Activated CD4-positive, alpha-beta memory T cell treated with anti-CD3 and anti-CD28 coated beads, Interleukin-2, amount 10 ng/mL, durations not matched to agents 7 days and 5 days (primary cell): ENCODE data around the gene OR11L1. TPM values are rescaled to one million over a fixed set of nuclear protein-coding genes. Genes with fewer than 3 reads are reported as not detected.

ENCODE experiments used
- CTCF ChIA-PET: fragments of 350-600 bp; sonication (Branson Sonifier 250); formaldehyde crosslinking; loops from one replicate; lab custom pipeline; 2021; ENCODE audit warnings: antibody characterized with exemption, inconsistent platforms; lab: Charles Lee
- POLR2A ChIA-PET: fragments of 350-600 bp; sonication (Branson Sonifier 250); formaldehyde crosslinking; loops from one replicate; lab custom pipeline; 2021; ENCODE audit warnings: antibody characterized with exemption; lab: Charles Lee
- DNase-seq: peaks from one replicate; pipeline ENCODE4 v3.0.0-alpha.2; 2020
- H3K27ac Mint-ChIP-seq: one replicate; pipeline ENCODE4 v1.8.0; 2021; ENCODE audit warnings: mild to moderate bottlenecking, mixed read lengths
- H3K27me3 Mint-ChIP-seq: one replicate; pipeline ENCODE4 v1.8.0; 2021; ENCODE audit warnings: mixed read lengths
- H3K36me3 Mint-ChIP-seq: one replicate; pipeline ENCODE4 v1.8.0; 2021; ENCODE audit warnings: low read depth, mixed read lengths
- H3K4me1 Mint-ChIP-seq: one replicate; pipeline ENCODE4 v1.8.0; 2021; ENCODE audit warnings: mixed read lengths
- H3K4me3 Mint-ChIP-seq: one replicate; pipeline ENCODE4 v1.8.0; 2021; ENCODE audit warnings: mild to moderate bottlenecking, mixed read lengths
- H3K9me3 Mint-ChIP-seq: one replicate; pipeline ENCODE4 v1.8.0; 2021; ENCODE audit warnings: mixed read lengths
- total RNA-seq, 2 experiments: library from RNA; stranded (reverse); gene quantifications; one replicate each; pipeline ENCODE4 v1.2.3, GENCODE V29; 2021

OR11L1 gene
- not detected for total RNA-seq

GRCh38 chr1:247841796-247842195 is at the start of gene OR11L1:
TSS of gene OR11L1 (minus strand) at chr1:247841896. CDS start at chr1:247841896, 0 bp downstream.
- Mint-ChIP-seq H3K4me3 (no peak within 1 kb of the TSS), H3K27ac (no peak within 1 kb of the TSS), H3K9me3 (no peaks in the 10 kb centered on the region), H3K36me3 (no peaks in the 10 kb centered on the region), H3K4me1 (no peaks in the 10 kb centered on the region), H3K27me3 (no peaks in the 10 kb centered on the region)
- DNase-seq: no peak
- ChIA-PET CTCF (no interaction called here), POLR2A (no interaction called here)

- H3K9me3 Mint-ChIP-seq: no peaks in the 10 kb centered on the region
- H3K27me3 Mint-ChIP-seq: no peaks in the 10 kb centered on the region
- H3K4me3 Mint-ChIP-seq: no peak overlapping the region
- ChIA-PET POLR2A (no interaction called here), CTCF (no interaction called here)
- DNase-seq: no peak
- no peak overlapping the region for H3K27ac Mint-ChIP-seq
- no peaks in the 10 kb centered on the region for H3K4me1 Mint-ChIP-seq
- no peaks in the 10 kb centered on the region for H3K36me3 Mint-ChIP-seq
These were observed 43.2 kb upstream of the OR11L1 start for GRCh38 chr1:247884797-247885413.

- ChIA-PET CTCF (no interaction called here), POLR2A (no interaction called here)
- no peaks in the 10 kb centered on the region for H3K9me3 Mint-ChIP-seq
These were observed 41.6 kb upstream of the OR11L1 start for GRCh38 chr1:247883346-247883745.

DNA sequence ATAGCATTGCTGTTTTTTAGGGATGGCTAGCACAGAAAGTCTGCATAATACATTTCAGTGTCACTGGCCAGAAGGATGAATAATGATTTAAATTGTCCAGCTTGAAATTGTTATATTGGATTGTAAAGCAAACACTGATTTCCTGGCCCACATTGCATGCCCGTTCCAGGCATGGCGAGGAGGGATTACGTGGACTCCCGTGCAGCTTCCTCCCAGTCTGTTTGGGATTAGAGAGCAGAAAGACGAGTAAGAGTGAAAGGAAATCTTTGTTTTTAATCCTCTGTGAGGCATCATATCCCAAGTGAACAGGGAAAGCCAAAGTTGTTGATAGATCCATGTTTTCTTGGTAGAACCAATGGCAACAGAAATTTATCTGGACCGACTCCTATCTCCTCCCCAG is 23.7 kb upstream of the OR11L1 start:
- no peaks in the 10 kb centered on the region for H3K36me3 Mint-ChIP-seq
- peaks cover 3% of the 10 kb centered on the region for H3K9me3 Mint-ChIP-seq
- ChIA-PET POLR2A (no interaction called here), CTCF (no interaction called here)
- no peak overlapping the region for H3K4me3 Mint-ChIP-seq
- H3K27me3 Mint-ChIP-seq: no peaks in the 10 kb centered on the region
- H3K4me1 Mint-ChIP-seq: no peaks in the 10 kb centered on the region
- H3K27ac Mint-ChIP-seq: no peak overlapping the region
- DNase-seq: no peak

More at GRCh38 chr1:247883346-247883745, 41.6 kb upstream of the OR11L1 start:
- DNase-seq: no peak
- H3K36me3 Mint-ChIP-seq: no peaks in the 10 kb centered on the region
- H3K27me3 Mint-ChIP-seq: no peaks in the 10 kb centered on the region
- no peak overlapping the region for H3K27ac Mint-ChIP-seq
- no peaks in the 10 kb centered on the region for H3K4me1 Mint-ChIP-seq
- no peak overlapping the region for H3K4me3 Mint-ChIP-seq

DNA sequence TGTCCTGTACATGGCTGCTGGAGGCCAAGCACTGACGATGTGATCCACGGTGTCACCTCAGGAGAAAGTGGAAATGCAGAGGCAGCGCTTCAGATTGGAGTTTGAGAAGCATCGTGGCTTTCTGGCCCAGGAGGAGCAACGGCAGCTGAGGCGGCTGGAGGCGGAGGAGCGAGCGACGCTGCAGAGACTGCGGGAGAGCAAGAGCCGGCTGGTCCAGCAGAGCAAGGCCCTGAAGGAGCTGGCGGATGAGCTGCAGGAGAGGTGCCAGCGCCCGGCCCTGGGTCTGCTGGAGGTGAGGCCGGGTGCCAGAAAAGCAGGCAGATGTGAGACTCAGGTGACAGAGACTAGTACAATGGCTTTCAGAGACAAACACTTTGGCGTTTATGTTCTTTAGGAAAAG is 22.9 kb upstream of the OR11L1 start:
- no peaks in the 10 kb centered on the region for H3K36me3 Mint-ChIP-seq
- CTCF ChIA-PET: no interaction called here

DNA sequence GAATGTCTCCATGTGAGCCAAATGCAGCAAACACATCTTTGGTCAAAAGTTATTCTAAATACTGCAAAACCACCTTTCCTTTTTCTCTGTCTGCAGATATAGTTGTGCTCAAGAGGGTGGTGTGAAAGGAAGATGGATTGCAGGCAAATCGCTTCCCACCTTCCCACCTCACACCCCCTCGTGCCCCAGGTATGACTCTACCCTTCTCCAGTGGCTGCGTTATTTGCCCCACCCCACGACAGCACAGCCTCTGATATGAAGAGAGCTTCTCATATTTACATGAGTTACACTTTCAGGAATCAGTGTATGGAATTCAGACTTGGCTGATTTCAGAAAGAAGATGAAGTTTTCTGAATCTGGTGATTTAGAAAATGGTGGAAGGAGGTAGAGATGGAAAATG is 21.1 kb upstream of the OR11L1 start:
- Mint-ChIP-seq H3K9me3 (no peaks in the 10 kb centered on the region), H3K4me1 (peaks cover 6% of the 10 kb centered on the region), H3K4me3 (no peak overlapping the region), H3K27ac (no peak overlapping the region), H3K36me3 (no peaks in the 10 kb centered on the region), H3K27me3 (peaks cover 8% of the 10 kb centered on the region)
- CTCF ChIA-PET: no interaction called here
- POLR2A ChIA-PET: no interaction called here
- DNase-seq: no peak

More for the DNA sequence above, 22.9 kb upstream of the OR11L1 start:
- H3K27ac Mint-ChIP-seq: no peak overlapping the region
- POLR2A ChIA-PET: no interaction called here
- no peak overlapping the region for H3K4me3 Mint-ChIP-seq
- H3K27me3 Mint-ChIP-seq: no peaks in the 10 kb centered on the region
- no peak for DNase-seq
- H3K4me1 Mint-ChIP-seq: no peaks in the 10 kb centered on the region
- H3K9me3 Mint-ChIP-seq: peaks cover 1% of the 10 kb centered on the region

DNA sequence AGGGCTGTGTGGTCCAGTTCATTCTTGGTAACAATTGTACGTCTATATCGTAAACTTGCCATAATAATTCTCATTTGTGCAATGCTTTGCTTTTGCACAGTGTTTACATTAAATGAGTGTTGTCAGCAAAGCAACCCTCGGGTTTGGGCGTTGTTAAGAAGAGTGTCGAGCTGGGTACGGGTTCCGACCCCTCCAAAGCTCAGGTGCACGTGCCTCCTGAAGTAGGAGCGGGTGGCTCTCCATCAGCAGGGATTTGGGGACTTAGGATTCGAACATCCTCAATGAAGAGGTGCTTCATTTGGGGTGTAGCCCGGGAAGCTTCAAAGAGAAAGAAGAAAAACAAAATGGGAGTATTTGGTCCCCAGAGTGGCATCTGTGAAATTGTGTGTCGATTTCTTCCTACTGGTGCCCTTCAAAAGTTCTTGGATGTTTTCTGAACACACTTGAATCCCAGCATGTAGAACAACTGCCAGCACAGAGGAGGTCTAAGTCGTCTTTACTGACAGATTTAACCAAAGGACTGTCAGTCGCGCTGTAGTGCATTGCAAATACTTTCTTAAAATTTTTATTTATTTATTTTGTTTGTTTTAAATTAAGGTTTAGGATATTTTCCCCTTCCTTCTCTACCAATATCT is 16.4 kb upstream of the OR11L1 start:
- DNase-seq: no peak
- peaks cover 24% of the 10 kb centered on the region for H3K27me3 Mint-ChIP-seq
- peaks cover 11% of the 10 kb centered on the region for H3K4me1 Mint-ChIP-seq
- H3K36me3 Mint-ChIP-seq: no peaks in the 10 kb centered on the region
- no peak overlapping the region for H3K27ac Mint-ChIP-seq
- H3K4me3 Mint-ChIP-seq: peak overlapping the region; percentile 73
- CTCF ChIA-PET: no interaction called here
- POLR2A ChIA-PET: no interaction called here
- H3K9me3 Mint-ChIP-seq: no peaks in the 10 kb centered on the region

DNA sequence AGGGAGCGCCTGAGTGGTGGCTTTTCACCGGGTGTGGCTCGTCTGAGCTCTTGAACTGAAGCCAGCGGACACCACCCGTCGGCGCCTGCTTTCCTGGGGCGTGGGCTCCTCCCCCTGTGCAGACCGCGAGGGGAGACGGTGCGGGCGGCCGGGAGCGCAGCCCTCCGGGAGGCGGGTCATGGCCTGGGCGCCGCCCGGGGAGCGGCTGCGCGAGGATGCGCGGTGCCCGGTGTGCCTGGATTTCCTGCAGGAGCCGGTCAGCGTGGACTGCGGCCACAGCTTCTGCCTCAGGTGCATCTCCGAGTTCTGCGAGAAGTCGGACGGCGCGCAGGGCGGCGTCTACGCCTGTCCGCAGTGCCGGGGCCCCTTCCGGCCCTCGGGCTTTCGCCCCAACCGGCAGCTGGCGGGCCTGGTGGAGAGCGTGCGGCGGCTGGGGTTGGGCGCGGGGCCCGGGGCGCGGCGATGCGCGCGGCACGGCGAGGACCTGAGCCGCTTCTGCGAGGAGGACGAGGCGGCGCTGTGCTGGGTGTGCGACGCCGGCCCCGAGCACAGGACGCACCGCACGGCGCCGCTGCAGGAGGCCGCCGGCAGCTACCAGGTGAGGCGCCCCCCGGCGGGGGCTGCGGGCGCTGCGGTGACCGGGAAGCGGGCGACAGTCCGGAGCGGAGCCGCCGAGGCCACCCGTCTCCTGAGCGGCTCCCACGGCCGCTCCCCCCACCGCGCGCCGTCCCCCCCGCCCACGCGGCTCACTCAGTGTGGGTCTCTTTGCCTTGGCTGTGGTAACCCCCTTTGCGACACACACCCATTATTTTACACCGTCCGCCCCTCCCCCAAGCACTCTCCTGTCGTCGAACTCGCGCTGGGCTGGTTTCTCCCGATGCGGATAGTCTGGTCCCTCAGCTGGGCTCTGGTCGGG is 15.6 kb upstream of the OR11L1 start, which contains the start of gene TRIM58:
TRIM58 (plus strand) TSS at position 119 of the 916 bp plus-strand sequence; CDS start at position 179, 60 bp downstream.
- H3K9me3 Mint-ChIP-seq: no peaks in the 10 kb centered on the region
- peaks cover 11% of the 10 kb centered on the region for H3K4me1 Mint-ChIP-seq
- CTCF ChIA-PET: no interaction called here
- H3K36me3 Mint-ChIP-seq: no peaks in the 10 kb centered on the region
- peaks cover 24% of the 10 kb centered on the region for H3K27me3 Mint-ChIP-seq
- H3K27ac Mint-ChIP-seq: peak within 1 kb of the TSS; percentile 16
- peak; percentile 31 for DNase-seq
- H3K4me3 Mint-ChIP-seq: peak within 1 kb of the TSS; percentile 73
- POLR2A ChIA-PET: no interaction called here

DNA sequence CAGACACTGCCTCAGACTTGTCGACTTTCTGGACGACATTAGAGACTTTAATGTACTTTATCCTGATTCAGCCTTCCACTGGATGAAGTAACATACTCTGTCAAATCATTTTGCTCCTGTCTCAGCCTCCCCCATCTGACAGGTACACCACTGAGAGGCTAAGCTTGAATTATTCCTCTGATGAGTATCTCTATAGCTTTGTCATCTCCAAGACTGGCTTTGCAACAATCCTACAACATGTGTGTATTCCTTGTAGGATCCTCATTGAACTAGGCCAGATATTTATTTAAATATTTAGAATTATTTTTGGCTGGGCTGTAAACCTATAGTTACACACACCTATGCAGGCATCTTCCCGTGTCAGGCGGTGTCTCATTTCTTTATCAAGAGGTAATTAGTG is 14.2 kb upstream of the OR11L1 start:
- Mint-ChIP-seq H3K4me3 (peak overlapping the region; percentile 21), H3K9me3 (no peaks in the 10 kb centered on the region), H3K36me3 (no peaks in the 10 kb centered on the region), H3K27ac (no peak overlapping the region), H3K4me1 (peaks cover 11% of the 10 kb centered on the region), H3K27me3 (peaks cover 24% of the 10 kb centered on the region)
- CTCF ChIA-PET: no interaction called here
- POLR2A ChIA-PET: no interaction called here
- DNase-seq: no peak

- DNase-seq: no peak
- Mint-ChIP-seq H3K27ac (no peak overlapping the region), H3K36me3 (no peaks in the 10 kb centered on the region), H3K9me3 (no peaks in the 10 kb centered on the region), H3K27me3 (peaks cover 24% of the 10 kb centered on the region), H3K4me3 (no peak overlapping the region), H3K4me1 (peaks cover 11% of the 10 kb centered on the region)
- ChIA-PET POLR2A (no interaction called here), CTCF (interaction anchor here (0.6 kb wide), 1 partner anchor 519 kb away, joined by 3 read pairs; no protein-coding TSS in a partner anchor)
These were observed 13.3 kb upstream of the OR11L1 start for GRCh38 chr1:247854899-247855545.

- Mint-ChIP-seq H3K36me3 (no peaks in the 10 kb centered on the region), H3K9me3 (no peaks in the 10 kb centered on the region), H3K27ac (no peak overlapping the region), H3K27me3 (peaks cover 2% of the 10 kb centered on the region), H3K4me1 (no peaks in the 10 kb centered on the region), H3K4me3 (no peak overlapping the region)
- no peak for DNase-seq
- POLR2A ChIA-PET: no interaction called here
- CTCF ChIA-PET: no interaction called here
These were observed 7.9 kb upstream of the OR11L1 start for GRCh38 chr1:247849616-247850015.

GRCh38 chr1:247848346-247848745 is 6.7 kb upstream of the OR11L1 start:
- no peak for DNase-seq
- H3K27ac Mint-ChIP-seq: no peak overlapping the region
- H3K36me3 Mint-ChIP-seq: no peaks in the 10 kb centered on the region
- ChIA-PET CTCF (no interaction called here), POLR2A (no interaction called here)
- no peak overlapping the region for H3K4me3 Mint-ChIP-seq
- no peaks in the 10 kb centered on the region for H3K4me1 Mint-ChIP-seq
- no peaks in the 10 kb centered on the region for H3K9me3 Mint-ChIP-seq
- H3K27me3 Mint-ChIP-seq: peaks cover 2% of the 10 kb centered on the region

DNA sequence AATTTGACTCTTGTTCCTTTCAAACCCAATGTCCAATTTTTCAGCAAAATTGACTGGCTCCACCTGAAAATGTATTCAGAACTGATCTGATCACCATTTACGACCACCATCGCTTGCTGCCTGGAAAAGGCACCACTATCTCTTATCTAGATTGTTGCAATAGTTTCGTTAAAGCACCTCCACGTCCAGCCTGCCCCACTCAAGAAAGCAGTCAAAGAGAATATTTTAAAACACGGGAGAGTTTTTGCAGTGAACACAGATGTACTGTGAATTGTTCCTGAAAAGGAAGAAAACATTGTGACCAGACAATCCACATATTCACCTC is 4.0 kb upstream of the OR11L1 start:
- DNase-seq: no peak
- Mint-ChIP-seq H3K4me1 (no peaks in the 10 kb centered on the region), H3K9me3 (no peaks in the 10 kb centered on the region), H3K27ac (no peak overlapping the region), H3K27me3 (no peaks in the 10 kb centered on the region), H3K4me3 (no peak overlapping the region), H3K36me3 (no peaks in the 10 kb centered on the region)
- CTCF ChIA-PET: no interaction called here
- POLR2A ChIA-PET: no interaction called here
